GM19351 (cell line): ENCODE measurements around the gene KRI1.
A peak's percentile ranks its signal among the peaks of the same experiment; 100 is the strongest.
"Not testable (repeated sequence)": the region's sequence is repeated elsewhere in the genome, so short reads cannot be mapped to it uniquely, and the experiment has no call there.

Source experiments
- ATAC-seq: cut with Tn5 transposase; IDR thresholded peaks from one replicate; pipeline ENCODE4 v1.9.1; 2021; ENCODE audit warnings: mild to moderate bottlenecking, moderate library complexity; ENCODE audit not compliant: unreplicated experiment

The KRI1 gene

GRCh38 chr19:10575011-10575716 lies 9.4 kb upstream of the KRI1 start:
- ATAC-seq, result no peak

- ATAC-seq, result no peak
Measured at GRCh38 chr19:10574462-10574861, 8.7 kb upstream of the KRI1 start.

- not testable (repeated sequence) for ATAC-seq
Measured at GRCh38 chr19:10573793-10574192, 8.0 kb upstream of the KRI1 start.

- peak; percentile 52 for ATAC-seq
Measured at GRCh38 chr19:10568826-10569651, 3.2 kb upstream of the KRI1 start, which contains the start of gene CDKN2D. Gene CDKN2D (minus strand): TSS chr19:10568979. CDS start chr19:10568653, 326 bp downstream.

GRCh38 chr19:10568062-10568825 lies 2.4 kb upstream of the KRI1 start:
- no peak for ATAC-seq

- no peak for ATAC-seq
Measured at GRCh38 chr19:10567656-10568055, 1.8 kb upstream of the KRI1 start.

GRCh38 chr19:10566658-10567410 lies 1.0 kb upstream of the KRI1 start:
- ATAC-seq, result peak; percentile 34

- no peak for ATAC-seq
Measured at GRCh38 chr19:10566408-10566657, 523 bp upstream of the KRI1 start.

- no peak for ATAC-seq
Measured at GRCh38 chr19:10565028-10565566, 713 bp downstream of the KRI1 start.

- ATAC-seq, result no peak
Measured at GRCh38 chr19:10562609-10563008, 3.2 kb downstream of the KRI1 start.

GRCh38 chr19:10560154-10560553 lies 5.7 kb downstream of the KRI1 start:
- ATAC-seq, result no peak

- ATAC-seq, result no peak
Measured at GRCh38 chr19:10557603-10558197, 8.1 kb downstream of the KRI1 start.

- ATAC-seq, result no peak
Measured at GRCh38 chr19:10555610-10555973, 10.2 kb downstream of the KRI1 start.

- no peak for ATAC-seq
Measured at GRCh38 chr19:10554760-10555609, 10.8 kb downstream of the KRI1 start.

- no peak for ATAC-seq
Measured at GRCh38 chr19:10553943-10554381, 11.8 kb downstream of the KRI1 start.

GRCh38 chr19:10553087-10553667 lies 12.6 kb downstream of the KRI1 start:
- no peak for ATAC-seq

GRCh38 chr19:10552510-10553053 lies 13.2 kb downstream of the KRI1 start:
- no peak for ATAC-seq

GRCh38 chr19:10551698-10552301 lies 14.0 kb downstream of the KRI1 start:
- ATAC-seq, result no peak
